Coronary artery (tissue), 2 donors: Measurements from ENCODE around the gene LRP8.
"Not testable (repeated sequence)": the region's sequence is repeated elsewhere in the genome, so short reads cannot be mapped to it uniquely, and the experiment has no call there.

Experiments
- DNase-seq: peaks from one replicate; pipeline ENCODE4 v3.0.0-alpha.2; 2017; ENCODE audit warnings: low spot score
- H3K27ac ChIP-seq, 2 donors: fragments of 200-600 bp; sonication (generic); one replicate each; pipeline ENCODE4 v1.5.1; 2016 to 2019
- H3K4me3 ChIP-seq: fragments of 200-600 bp; sonication (generic); 2 replicates; pipeline ENCODE4 v1.5.1; 2016; ENCODE audit warnings: mild to moderate bottlenecking, moderate library complexity
- CTCF ChIP-seq: fragments of 200-600 bp; sonication (generic); IDR thresholded peaks from one replicate; pipeline ENCODE4 v1.5.1; 2019; ENCODE audit warnings: antibody characterized with exemption

LRP8 gene

GRCh38 chr1:53206735-53207379, 121.0 kb downstream of the LRP8 start:
- Histone ChIP-seq H3K4me3 (no peak overlapping the region), H3K27ac (no peak overlapping the region)
- TF ChIP-seq CTCF = no peak
- peak; percentile 2 for DNase-seq

- peak; percentile 9 for DNase-seq
- H3K4me3 ChIP-seq, H3K27ac ChIP-seq: not testable (repeated sequence)
These were observed 121.7 kb downstream of the LRP8 start for GRCh38 chr1:53206083-53206685.

- peak; percentile 35 for DNase-seq
- H3K27ac ChIP-seq, H3K4me3 ChIP-seq: not testable (repeated sequence)
These were observed 122.4 kb downstream of the LRP8 start for GRCh38 chr1:53205496-53205895.

- no peak for TF ChIP-seq CTCF
- H3K27ac ChIP-seq = no peak overlapping the region
- no peak for DNase-seq
- H3K4me3 ChIP-seq = no peak overlapping the region
These were observed 124.4 kb downstream of the LRP8 start for GRCh38 chr1:53203466-53203865.

- H3K4me3 ChIP-seq = peak overlapping the region; percentile 98
- no peak for DNase-seq
- peak overlapping the region; percentile 59 to 94 for H3K27ac ChIP-seq
- no peak for TF ChIP-seq CTCF
These were observed 129.6 kb downstream of the LRP8 start for GRCh38 chr1:53198241-53198651.

GRCh38 chr1:53197291-53198200, 130.3 kb downstream of the LRP8 start:
- DNase-seq = no peak
- peak overlapping the region; percentile 94 to 100 for H3K27ac ChIP-seq
- no peak for TF ChIP-seq CTCF
- peak overlapping the region; percentile 98 for H3K4me3 ChIP-seq

- no peak for TF ChIP-seq CTCF
- DNase-seq = peak; percentile 97
- H3K4me3 ChIP-seq = peak within 1 kb of the TSS; percentile 98
- H3K27ac ChIP-seq = peak within 1 kb of the TSS; percentile 94 to 100
These were observed 131.2 kb downstream of the LRP8 start, which contains the start of gene CPT2 for GRCh38 chr1:53196485-53197290. Gene CPT2 (plus strand): TSS chr1:53196824. CDS start chr1:53196944, 120 bp downstream.
